ENCODE measurements around the gene BSDC1.

The BSDC1 gene

DNA sequence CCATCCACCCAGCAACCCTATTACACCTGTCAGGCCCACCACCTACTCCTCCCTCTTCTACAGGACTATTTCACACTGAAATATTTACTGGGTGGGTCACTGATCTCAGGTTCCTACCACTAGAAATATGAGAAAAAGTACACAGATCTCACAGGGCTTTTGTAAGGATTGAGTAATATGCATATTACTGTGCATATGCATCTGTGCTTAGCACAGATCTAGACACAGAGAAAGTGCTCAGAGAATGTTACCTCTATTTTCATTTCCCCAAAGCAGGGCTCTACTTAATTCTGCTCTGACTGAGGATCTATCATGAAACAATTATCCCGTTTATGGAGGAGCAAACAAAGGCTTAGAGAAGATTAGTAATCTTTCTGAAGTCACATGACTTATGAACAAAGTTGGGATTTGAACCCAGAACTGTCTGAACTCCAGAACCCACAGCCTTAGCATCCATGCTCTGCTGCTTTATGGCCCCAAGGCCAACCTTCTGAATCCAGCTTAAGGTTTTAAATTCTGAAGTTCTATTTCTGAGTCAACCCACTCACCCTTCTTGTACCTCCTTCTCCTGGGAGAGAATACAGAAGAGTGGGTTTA, 20.1 kb downstream of the BSDC1 start:
- Histone ChIP-seq H3K27me3 (ENCODE audit: insufficient read depth, low read length) (no peaks in the 10 kb centered on the region), H3K23ac (ENCODE audit: low read length) (no peak overlapping the region), H3K4me3 (ENCODE audit: low read depth, low read length) (no peak overlapping the region), H2BK12ac (ENCODE audit: low read length) (no peak overlapping the region), H3K4me1 (ENCODE audit: control insufficient read depth in 1 of 2, insufficient read depth in 2 of 2, low read length in 2 of 2) (no peaks in the 10 kb centered on the region), H3K4ac (ENCODE audit: low read depth, low read length) (no peak overlapping the region), H3K79me1 (ENCODE audit: low read length) (no peaks in the 10 kb centered on the region), H4K12ac (ENCODE audit: low read depth, low read length) (no peak overlapping the region), H3K18ac (ENCODE audit: low read length) (no peak overlapping the region), H3K27ac (ENCODE audit: low read depth, low read length) (no peak overlapping the region), H2BK5ac (ENCODE audit: low read depth, low read length, poor library complexity) (no peak overlapping the region), H3K14ac (ENCODE audit: low read length) (no peak overlapping the region), H2AFZ (ENCODE audit: insufficient read depth, low read length, poor library complexity) (no peak overlapping the region), H4K8ac (ENCODE audit: low read depth, low read length) (no peak overlapping the region), H3K79me2 (ENCODE audit: control insufficient read depth, insufficient read depth, low read length, poor library complexity) (no peaks in the 10 kb centered on the region), H3K4me2 (ENCODE audit: low read length) (no peak overlapping the region), H3K9me3 (ENCODE audit: insufficient read depth, low read depth, low read length) (no peaks in the 10 kb centered on the region), H3K36me3 (ENCODE audit: control insufficient read depth in 1 of 2, insufficient read depth in 2 of 2, low read length in 2 of 2) (peaks cover 54 to 73% of the 10 kb centered on the region in 2 experiments), H2BK120ac (ENCODE audit: insufficient read depth, low read length, poor library complexity) (no peak overlapping the region), H3K9ac (ENCODE audit: low read length) (no peak overlapping the region), H4K91ac (ENCODE audit: low read depth, low read length) (no peak overlapping the region), H2AK5ac (ENCODE audit: low read length) (no peak overlapping the region)
- WGBS (ENCODE audit: extremely low coverage, insufficient coverage, insufficient read length) = no CpG with 5 or more reads among the region's 1 CpG
- no peak for DNase-seq

DNA sequence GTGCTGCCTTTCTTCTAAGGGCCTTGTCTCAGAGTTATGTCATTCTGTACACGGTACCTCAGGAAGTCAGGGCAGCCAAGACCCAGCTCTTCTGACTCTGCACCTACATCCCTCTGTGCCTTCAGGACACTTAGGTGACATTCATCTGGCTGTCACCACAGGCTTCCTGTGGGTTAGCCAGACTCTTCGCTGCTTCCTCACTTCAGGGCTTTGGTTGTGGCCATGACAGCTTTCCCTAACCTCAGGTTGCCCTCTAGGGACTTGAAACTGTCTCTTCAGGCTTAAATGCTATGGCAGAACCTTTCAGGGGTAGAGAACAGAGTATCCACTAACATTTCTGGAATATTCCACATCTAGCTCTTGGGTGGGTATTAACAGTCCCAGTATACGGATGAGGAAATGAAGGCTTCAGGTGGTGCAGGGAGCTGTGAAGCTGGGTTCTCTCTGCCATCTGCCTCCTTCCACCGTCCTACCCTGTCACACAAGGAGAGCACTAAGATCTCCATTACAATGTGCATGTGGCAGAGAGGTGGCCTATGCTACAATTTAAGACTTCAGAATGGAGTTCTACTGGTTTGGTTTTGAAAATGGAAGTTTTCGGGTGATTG, 22.0 kb downstream of the BSDC1 start:
- H3K4ac ChIP-seq (ENCODE audit: low read depth, low read length) = no peak overlapping the region
- no peak overlapping the region for H3K23ac ChIP-seq (ENCODE audit: low read length)
- DNase-seq = no peak
- H3K14ac ChIP-seq (ENCODE audit: low read length) = no peak overlapping the region
- no peak overlapping the region for H4K8ac ChIP-seq (ENCODE audit: low read depth, low read length)
- H3K4me2 ChIP-seq (ENCODE audit: low read length) = no peak overlapping the region
- no peaks in the 10 kb centered on the region for H3K9me3 ChIP-seq (ENCODE audit: insufficient read depth, low read depth, low read length)
- H3K18ac ChIP-seq (ENCODE audit: low read length) = no peak overlapping the region
- no peak overlapping the region for H2BK120ac ChIP-seq (ENCODE audit: insufficient read depth, low read length, poor library complexity)
- H2BK12ac ChIP-seq (ENCODE audit: low read length) = no peak overlapping the region
- H3K4me3 ChIP-seq (ENCODE audit: low read depth, low read length) = no peak overlapping the region
- H3K36me3 ChIP-seq (ENCODE audit: control insufficient read depth in 1 of 2, insufficient read depth in 2 of 2, low read length in 2 of 2) = peaks cover 46 to 72% of the 10 kb centered on the region in 2 experiments
- H2BK5ac ChIP-seq (ENCODE audit: low read depth, low read length, poor library complexity) = no peak overlapping the region
- no peak overlapping the region for H2AFZ ChIP-seq (ENCODE audit: insufficient read depth, low read length, poor library complexity)
- no peaks in the 10 kb centered on the region for H3K79me1 ChIP-seq (ENCODE audit: low read length)
- WGBS (ENCODE audit: extremely low coverage, insufficient coverage, insufficient read length) = no CpG with 5 or more reads among the region's 5 CpGs
- no peaks in the 10 kb centered on the region for H3K79me2 ChIP-seq (ENCODE audit: control insufficient read depth, insufficient read depth, low read length, poor library complexity)
- no peak overlapping the region for H3K9ac ChIP-seq (ENCODE audit: low read length)
- no peak overlapping the region for H4K91ac ChIP-seq (ENCODE audit: low read depth, low read length)
- no peak overlapping the region for H3K27ac ChIP-seq (ENCODE audit: low read depth, low read length)
- H3K4me1 ChIP-seq (ENCODE audit: control insufficient read depth in 1 of 2, insufficient read depth in 2 of 2, low read length in 2 of 2) = no peaks in the 10 kb centered on the region
- no peak overlapping the region for H4K12ac ChIP-seq (ENCODE audit: low read depth, low read length)
- no peak overlapping the region for H2AK5ac ChIP-seq (ENCODE audit: low read length)
- H3K27me3 ChIP-seq (ENCODE audit: insufficient read depth, low read length) = no peaks in the 10 kb centered on the region

DNA sequence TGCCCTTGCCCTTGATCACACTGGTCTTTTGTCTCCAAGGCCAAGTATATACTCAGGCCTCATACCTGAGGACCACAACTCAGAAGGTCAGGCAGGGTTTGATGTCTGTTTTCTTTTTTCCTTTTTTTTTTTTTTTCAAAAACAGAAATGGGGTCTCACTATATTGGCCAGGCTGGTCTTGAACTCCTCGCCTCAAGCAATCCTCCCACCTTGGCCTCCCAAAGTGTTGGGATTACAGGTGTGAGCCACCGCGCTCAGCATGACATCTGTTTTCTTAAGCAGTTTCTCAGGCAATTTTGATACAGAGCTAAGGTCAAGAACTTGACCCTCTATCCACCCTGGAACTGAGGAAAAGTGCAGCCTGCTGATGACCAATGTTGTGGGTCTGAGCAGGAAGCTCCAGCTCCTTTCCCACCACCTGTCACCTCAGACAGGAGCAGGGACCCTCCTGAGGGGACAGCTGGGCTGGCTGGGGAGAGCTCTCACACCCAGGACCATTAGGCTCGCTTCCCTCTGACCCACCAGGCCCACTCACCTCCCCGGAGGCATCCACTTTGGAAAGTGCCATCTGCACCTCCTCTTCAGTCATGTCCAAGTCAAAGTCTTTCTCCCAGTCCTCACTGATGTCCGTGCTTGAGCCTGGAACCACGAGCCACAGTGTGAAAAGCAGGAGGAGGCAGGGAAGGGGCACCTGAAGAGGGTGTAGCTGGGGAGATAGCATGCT, 26.2 kb downstream of the BSDC1 start:
- H3K14ac ChIP-seq (ENCODE audit: low read length) = no peak overlapping the region
- H3K4me2 ChIP-seq (ENCODE audit: low read length) = no peak overlapping the region
- no peak overlapping the region for H3K9ac ChIP-seq (ENCODE audit: low read length)
- H2AK5ac ChIP-seq (ENCODE audit: low read length) = no peak overlapping the region
- no peaks in the 10 kb centered on the region for H3K79me1 ChIP-seq (ENCODE audit: low read length)
- no peak overlapping the region for H3K27ac ChIP-seq (ENCODE audit: low read depth, low read length)
- peaks cover 48 to 70% of the 10 kb centered on the region in 2 experiments for H3K36me3 ChIP-seq (ENCODE audit: control insufficient read depth in 1 of 2, insufficient read depth in 2 of 2, low read length in 2 of 2)
- no peak overlapping the region for H4K12ac ChIP-seq (ENCODE audit: low read depth, low read length)
- H4K91ac ChIP-seq (ENCODE audit: low read depth, low read length) = no peak overlapping the region
- H2BK12ac ChIP-seq (ENCODE audit: low read length) = no peak overlapping the region
- no peaks in the 10 kb centered on the region for H3K4me1 ChIP-seq (ENCODE audit: control insufficient read depth in 1 of 2, insufficient read depth in 2 of 2, low read length in 2 of 2)
- no peak overlapping the region for H4K8ac ChIP-seq (ENCODE audit: low read depth, low read length)
- H2BK5ac ChIP-seq (ENCODE audit: low read depth, low read length, poor library complexity) = no peak overlapping the region
- no peaks in the 10 kb centered on the region for H3K79me2 ChIP-seq (ENCODE audit: control insufficient read depth, insufficient read depth, low read length, poor library complexity)
- H2BK120ac ChIP-seq (ENCODE audit: insufficient read depth, low read length, poor library complexity) = no peak overlapping the region
- no peak overlapping the region for H3K18ac ChIP-seq (ENCODE audit: low read length)
- no CpG with 5 or more reads among the region's 7 CpGs for WGBS (ENCODE audit: extremely low coverage, insufficient coverage, insufficient read length)
- H3K23ac ChIP-seq (ENCODE audit: low read length) = no peak overlapping the region
- no peak overlapping the region for H3K4ac ChIP-seq (ENCODE audit: low read depth, low read length)
- DNase-seq = no peak
- no peak overlapping the region for H2AFZ ChIP-seq (ENCODE audit: insufficient read depth, low read length, poor library complexity)
- no peak overlapping the region for H3K4me3 ChIP-seq (ENCODE audit: low read depth, low read length)
- H3K27me3 ChIP-seq (ENCODE audit: insufficient read depth, low read length) = no peaks in the 10 kb centered on the region
- H3K9me3 ChIP-seq (ENCODE audit: insufficient read depth, low read depth, low read length) = peaks cover 1% of the 10 kb centered on the region

DNA sequence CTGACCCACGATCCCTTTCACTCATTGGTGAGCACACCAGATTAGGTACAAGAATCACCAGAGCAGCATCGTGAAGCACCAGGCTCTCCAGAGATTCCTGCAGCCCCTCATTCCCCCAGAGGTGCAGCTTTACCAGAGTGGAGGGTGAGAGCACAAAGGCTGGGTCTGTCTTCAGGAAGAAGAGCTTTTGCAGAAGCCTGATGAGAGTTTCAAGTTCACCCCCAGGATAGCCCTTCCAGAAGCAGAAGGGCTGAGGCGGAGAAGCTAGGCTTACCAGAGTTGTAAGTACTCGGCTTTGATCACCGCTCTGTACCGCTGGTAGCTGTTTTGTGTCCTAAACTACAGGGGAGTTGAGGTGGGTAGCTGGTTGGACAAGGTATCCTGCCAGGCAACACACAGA, 28.8 kb downstream of the BSDC1 start:
- Histone ChIP-seq H3K23ac (ENCODE audit: low read length) (no peak overlapping the region), H3K9me3 (ENCODE audit: insufficient read depth, low read depth, low read length) (peaks cover 4% of the 10 kb centered on the region), H2AK5ac (ENCODE audit: low read length) (no peak overlapping the region), H3K36me3 (ENCODE audit: control insufficient read depth in 1 of 2, insufficient read depth in 2 of 2, low read length in 2 of 2) (peaks cover 48 to 56% of the 10 kb centered on the region in 2 experiments), H3K4ac (ENCODE audit: low read depth, low read length) (no peak overlapping the region), H4K8ac (ENCODE audit: low read depth, low read length) (no peak overlapping the region), H4K12ac (ENCODE audit: low read depth, low read length) (no peak overlapping the region), H3K27ac (ENCODE audit: low read depth, low read length) (no peak overlapping the region), H3K4me2 (ENCODE audit: low read length) (no peak overlapping the region), H3K4me1 (ENCODE audit: control insufficient read depth in 1 of 2, insufficient read depth in 2 of 2, low read length in 2 of 2) (peaks cover 5 to 14% of the 10 kb centered on the region in 2 experiments), H3K14ac (ENCODE audit: low read length) (no peak overlapping the region), H2BK12ac (ENCODE audit: low read length) (no peak overlapping the region), H3K9ac (ENCODE audit: low read length) (no peak overlapping the region), H3K4me3 (ENCODE audit: low read depth, low read length) (no peak overlapping the region), H3K18ac (ENCODE audit: low read length) (no peak overlapping the region), H3K79me1 (ENCODE audit: low read length) (peaks cover 4% of the 10 kb centered on the region), H2BK120ac (ENCODE audit: insufficient read depth, low read length, poor library complexity) (no peak overlapping the region), H2BK5ac (ENCODE audit: low read depth, low read length, poor library complexity) (no peak overlapping the region), H2AFZ (ENCODE audit: insufficient read depth, low read length, poor library complexity) (no peak overlapping the region), H3K79me2 (ENCODE audit: control insufficient read depth, insufficient read depth, low read length, poor library complexity) (peaks cover 4% of the 10 kb centered on the region), H4K91ac (ENCODE audit: low read depth, low read length) (no peak overlapping the region), H3K27me3 (ENCODE audit: insufficient read depth, low read length) (no peaks in the 10 kb centered on the region)
- no CpG with 5 or more reads among the region's 6 CpGs for WGBS (ENCODE audit: extremely low coverage, insufficient coverage, insufficient read length)
- no peak for DNase-seq

Measured in trophoblast cell (in vitro differentiated cells and primary cell).